NCI-H2171 treated with DMSO at 0.1 percent for 48 hours (cell line): Measurements from ENCODE around the gene ADAMTSL5.

Experiments used
- DNase-seq: peaks from one replicate; lab custom pipeline; 2025; lab: John Stamatoyannopoulos, UW

ADAMTSL5 gene

GRCh38 chr19:1495799-1496713 is 16.8 kb downstream of the ADAMTSL5 start:
- DNase-seq: no peak

GRCh38 chr19:1495051-1495798 is 17.6 kb downstream of the ADAMTSL5 start:
- no peak for DNase-seq

- DNase-seq: no peak
These were observed 18.6 kb downstream of the ADAMTSL5 start for GRCh38 chr19:1494115-1494815.

DNA sequence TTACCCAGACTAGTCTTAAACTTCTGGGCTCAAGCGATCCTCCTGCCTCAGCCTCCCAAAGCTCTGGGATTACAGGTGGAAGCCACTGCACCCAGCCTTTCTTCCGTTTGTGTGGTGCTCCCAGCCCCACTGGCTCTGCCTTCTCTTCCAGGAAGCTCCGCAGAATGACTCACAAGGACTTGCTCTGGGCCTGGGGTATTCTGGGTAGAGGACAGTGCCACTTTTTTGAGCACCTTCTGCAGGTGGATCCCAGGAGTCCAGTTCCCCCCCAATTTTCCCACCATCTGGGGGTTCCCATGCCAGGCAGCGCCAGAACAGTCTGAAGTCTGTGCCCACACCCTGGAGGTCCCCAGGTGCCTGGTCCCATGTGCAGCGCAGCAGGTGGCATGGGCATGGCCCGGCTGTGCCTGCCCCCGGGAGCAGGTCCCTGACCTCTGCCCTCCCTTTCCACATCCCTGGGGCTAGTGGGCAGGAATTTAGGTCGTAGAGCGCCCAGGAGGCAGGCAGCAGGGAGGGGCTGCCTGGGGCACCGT is 20.3 kb downstream of the ADAMTSL5 start:
- no peak for DNase-seq

GRCh38 chr19:1491849-1492170 is 21.0 kb downstream of the ADAMTSL5 start:
- DNase-seq: no peak

DNA sequence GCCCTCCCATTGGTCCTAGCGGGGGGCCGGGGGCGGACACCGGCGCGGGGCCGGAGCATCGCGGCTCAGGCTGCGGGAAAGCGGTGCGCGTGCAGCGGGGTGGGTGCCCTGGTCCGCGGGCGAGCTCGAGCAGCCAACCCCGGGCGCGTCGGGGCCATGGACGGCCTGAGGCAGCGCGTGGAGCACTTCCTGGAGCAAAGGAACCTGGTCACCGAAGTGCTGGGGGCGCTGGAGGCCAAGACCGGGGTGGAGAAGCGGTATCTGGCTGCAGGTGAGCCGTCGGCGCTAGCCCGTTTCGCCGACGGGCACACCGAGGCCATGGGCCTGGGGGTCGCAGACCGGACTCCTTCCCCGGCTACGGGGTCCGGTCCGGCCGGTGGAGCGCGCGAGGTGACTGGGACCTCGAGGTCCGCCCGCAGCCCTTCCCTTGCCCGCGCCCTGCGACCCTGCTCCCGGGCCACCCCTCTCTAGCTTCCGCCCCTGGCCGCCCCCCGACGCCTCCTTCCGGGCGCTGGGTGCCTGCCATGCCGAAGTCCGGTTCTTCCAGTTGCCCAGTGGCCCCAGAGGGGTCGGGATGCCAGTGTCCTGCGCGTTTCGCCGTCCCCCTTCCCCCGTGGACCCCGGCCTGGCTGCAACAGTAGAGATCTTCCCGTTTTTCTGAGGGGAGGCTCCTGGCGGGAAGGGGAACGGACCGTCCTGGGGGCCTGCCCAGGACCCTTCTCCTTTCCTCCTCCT is 21.5 kb downstream of the ADAMTSL5 start, which contains the start of gene REEP6:
Gene REEP6, plus strand, starts transcription at position 68 of the 735 bp plus-strand sequence. Its CDS starts 89 bp downstream, at position 157.
- DNase-seq: no peak

DNA sequence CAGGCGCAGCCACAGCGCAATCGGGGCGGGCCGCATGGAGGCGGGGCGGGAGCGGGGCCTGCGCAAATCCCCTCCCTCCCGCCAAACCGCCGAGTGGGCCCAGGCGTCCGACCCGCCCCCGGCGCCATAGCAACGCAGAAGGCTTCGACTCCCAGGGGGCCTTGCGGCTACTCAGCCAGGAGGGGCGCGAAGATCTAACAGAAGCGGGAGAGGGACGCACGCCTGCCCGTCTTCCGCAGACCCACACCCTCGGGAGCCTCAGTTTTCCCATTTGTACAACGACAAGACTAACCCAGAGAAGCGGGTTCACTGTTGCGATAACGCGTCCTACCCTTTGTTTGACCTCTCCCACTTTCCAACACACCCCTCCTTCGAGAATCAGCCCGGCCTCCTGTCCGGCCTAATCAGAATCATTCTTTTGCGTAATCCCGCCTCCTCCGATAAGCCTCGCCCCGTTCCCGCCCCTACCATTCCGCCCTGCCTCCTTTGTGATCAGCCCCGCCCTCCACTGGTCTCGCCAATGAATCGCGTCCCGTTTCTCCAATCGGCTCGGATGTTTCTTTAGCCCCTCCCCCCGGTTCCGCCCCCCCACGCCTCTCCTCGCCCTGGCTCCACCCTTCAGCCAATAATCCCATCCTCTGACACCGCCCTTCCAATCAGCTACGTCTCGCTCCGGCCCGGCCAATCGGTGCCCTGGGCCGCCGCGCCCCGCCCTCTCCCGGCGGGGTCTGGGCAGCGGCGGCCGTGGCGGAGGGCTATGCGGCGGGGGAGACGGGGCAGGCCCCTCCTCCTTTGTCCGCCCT is 22.3 kb downstream of the ADAMTSL5 start, which contains the start of gene PCSK4:
Gene PCSK4, minus strand, starts transcription at position 40 of the 803 bp plus-strand sequence. Its CDS starts 4 bp downstream, at position 36.
- DNase-seq: peak; percentile 99

DNA sequence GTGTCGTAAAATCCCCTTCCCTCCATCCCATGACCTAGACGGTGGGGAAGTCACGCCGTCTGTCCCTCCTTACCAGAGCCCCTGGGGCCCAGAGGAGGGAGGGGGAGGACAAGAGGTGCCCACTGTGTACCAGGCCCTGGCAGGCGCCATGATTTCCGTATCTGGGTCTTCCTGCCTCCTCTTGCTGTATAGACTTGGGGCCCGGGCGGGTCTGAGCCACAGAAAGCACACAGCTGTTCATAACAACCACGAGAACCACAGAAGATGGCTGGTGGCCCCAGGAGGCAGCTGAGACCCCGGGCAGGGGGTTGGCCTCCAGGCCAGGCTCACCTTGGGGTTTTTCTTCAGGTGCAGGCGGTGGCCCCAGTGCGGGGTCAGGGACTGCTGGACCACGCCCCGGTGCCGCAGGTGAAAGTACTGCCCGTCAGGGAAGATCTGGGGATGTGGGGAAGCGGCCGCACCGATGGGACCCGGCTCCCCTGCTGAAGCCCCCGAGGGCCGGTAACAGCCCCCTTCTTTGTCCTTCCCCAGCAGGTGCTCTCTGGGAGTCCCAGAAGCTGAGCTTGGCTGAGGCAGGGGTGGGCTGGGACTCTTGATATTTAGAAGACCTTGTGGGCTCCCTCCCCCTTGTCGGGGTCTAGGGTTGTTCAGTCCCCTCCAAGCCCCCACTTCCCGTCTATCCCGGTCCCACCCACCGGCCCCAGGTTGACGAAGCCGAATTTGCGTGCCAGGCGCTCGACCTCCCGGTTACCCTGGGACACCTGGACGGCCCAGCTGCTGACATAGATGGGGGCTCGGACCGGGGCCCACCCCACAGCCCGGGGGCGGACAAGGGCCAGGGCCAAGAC is 23.1 kb downstream of the ADAMTSL5 start:
- DNase-seq: no peak

GRCh38 chr19:1488282-1488601 is 24.6 kb downstream of the ADAMTSL5 start:
- DNase-seq: no peak

DNA sequence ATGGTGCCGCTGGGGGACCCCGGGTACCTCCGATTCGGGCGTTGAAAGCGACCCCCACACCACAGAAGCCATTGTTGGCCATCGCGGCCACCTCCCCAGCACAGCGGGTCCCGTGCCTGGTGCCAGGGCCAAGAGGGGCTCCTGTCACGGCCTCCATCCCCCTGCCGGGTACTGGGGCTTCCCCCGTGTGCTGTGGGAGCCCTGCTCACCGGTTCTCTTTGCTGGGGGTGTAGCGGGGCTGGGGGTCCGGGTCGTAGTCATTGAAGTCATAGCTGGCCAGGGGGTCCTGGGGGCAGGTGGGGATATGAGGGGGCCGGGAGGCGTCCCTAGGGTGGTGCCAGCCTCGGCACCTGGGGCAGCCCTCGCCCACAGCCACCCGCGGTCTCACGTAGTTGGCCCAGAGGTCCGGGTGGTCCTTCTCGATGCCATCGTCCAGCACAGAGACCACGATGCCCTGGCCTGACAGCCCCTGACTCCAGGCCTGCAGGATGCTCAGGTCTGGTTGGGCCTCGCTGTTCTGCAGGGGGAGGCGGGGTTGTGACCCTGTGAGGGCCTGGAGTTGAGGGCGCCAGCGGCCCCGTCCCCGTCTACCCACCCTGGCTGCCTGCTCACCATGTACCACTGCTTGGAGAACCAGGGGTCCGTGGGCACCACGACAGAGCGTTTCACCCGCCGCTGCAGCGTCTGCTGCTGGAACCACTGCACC is 25.1 kb downstream of the ADAMTSL5 start:
- DNase-seq: no peak

- DNase-seq: no peak
These were observed 25.9 kb downstream of the ADAMTSL5 start for GRCh38 chr19:1486720-1487575.

DNA sequence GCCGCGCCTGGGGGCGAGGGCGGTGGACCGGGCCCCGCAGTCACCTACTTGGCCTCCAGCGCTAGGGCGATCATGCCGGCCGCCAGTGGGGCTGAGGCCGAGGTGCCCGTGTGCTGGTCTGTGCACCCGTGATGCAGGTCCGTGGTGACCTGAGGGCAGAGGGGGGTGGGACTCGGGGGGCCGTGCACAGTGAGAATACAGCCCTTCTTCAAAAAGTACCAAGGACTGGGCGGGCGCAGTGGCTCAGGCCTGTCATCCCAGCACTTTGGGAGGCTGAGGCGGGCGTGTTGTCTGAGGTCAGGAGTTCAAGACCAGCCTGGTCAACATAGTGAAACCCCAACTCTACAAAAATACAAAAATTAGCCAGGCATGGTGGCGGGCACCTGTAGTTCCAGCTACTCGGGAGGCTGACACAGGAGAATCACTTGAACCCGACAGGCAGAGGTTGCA is 28.8 kb downstream of the ADAMTSL5 start:
- no peak for DNase-seq

- DNase-seq: no peak
These were observed 29.5 kb downstream of the ADAMTSL5 start for GRCh38 chr19:1483131-1483978.

GRCh38 chr19:1482361-1483130 is 30.3 kb downstream of the ADAMTSL5 start:
- DNase-seq: no peak

- DNase-seq: no peak
These were observed 30.9 kb downstream of the ADAMTSL5 start for GRCh38 chr19:1481893-1482360.

GRCh38 chr19:1481224-1481892 is 31.5 kb downstream of the ADAMTSL5 start:
- DNase-seq: no peak
